ENCODE results near the gene MYO5B. TPM values are rescaled to one million over a fixed set of nuclear protein-coding genes. Genes with fewer than 3 reads are reported as not detected.

The MYO5B gene
- total RNA-seq, 4 donors from 2014 or later = 1.2 to 2.2 (median 1.3) TPM

GRCh38 chr18:50090370-50091312, 104.3 kb downstream of the MYO5B start:
- TF ChIP-seq CTCF (IDR thresholded peaks at IDR 0.05; ENCODE audit: low read depth) = no peak

GRCh38 chr18:50089702-50090101, 105.2 kb downstream of the MYO5B start:
- no peak for TF ChIP-seq CTCF (IDR thresholded peaks at IDR 0.05; ENCODE audit: low read depth)

GRCh38 chr18:50083708-50084107, 111.2 kb downstream of the MYO5B start:
- TF ChIP-seq CTCF (IDR thresholded peaks at IDR 0.05; ENCODE audit: low read depth) = no peak

- TF ChIP-seq CTCF (IDR thresholded peaks at IDR 0.05; ENCODE audit: low read depth) = no peak
These were observed 113.9 kb downstream of the MYO5B start for GRCh38 chr18:50080932-50081560.

GRCh38 chr18:50080316-50080715, 114.6 kb downstream of the MYO5B start:
- TF ChIP-seq CTCF (IDR thresholded peaks at IDR 0.05; ENCODE audit: low read depth) = no peak

- TF ChIP-seq CTCF (IDR thresholded peaks at IDR 0.05; ENCODE audit: low read depth) = no peak
These were observed 115.2 kb downstream of the MYO5B start for GRCh38 chr18:50079571-50080295.

- TF ChIP-seq CTCF (IDR thresholded peaks at IDR 0.05; ENCODE audit: low read depth) = no peak
These were observed 118.7 kb downstream of the MYO5B start for GRCh38 chr18:50076277-50076676.

Measured in subcutaneous adipose tissue (tissue), 4 donors.